H9 (cell line): ENCODE measurements around the gene CDC16. TPM values are rescaled to one million over a fixed set of nuclear protein-coding genes. Genes with fewer than 3 reads are reported as not detected.

Experiments used
- DNase-seq: peaks from one replicate; pipeline ENCODE4 v3.0.0-alpha.2; 2017
- H2AFZ ChIP-seq: one replicate; pipeline ENCODE4 v1.6.1; 2013; ENCODE audit warnings: mild to moderate bottlenecking, low read length, control low read depth, moderate library complexity
- H2AK5ac ChIP-seq: 2 replicates; pipeline ENCODE4 v1.6.1; 2013; ENCODE audit warnings: low read length, control low read depth, mixed read lengths; ENCODE audit not compliant: insufficient read length
- H2BK120ac ChIP-seq: one replicate; pipeline ENCODE4 v1.6.1; 2013; ENCODE audit warnings: low read depth, mild to moderate bottlenecking, low read length, control low read depth, inconsistent platforms; ENCODE audit not compliant: poor library complexity, severe bottlenecking
- H2BK12ac ChIP-seq: 2 replicates; pipeline ENCODE4 v1.6.1; 2013; ENCODE audit warnings: low read length, control low read depth, mixed read lengths, low read depth; ENCODE audit not compliant: insufficient read length
- H2BK15ac ChIP-seq: 2 replicates; pipeline ENCODE4 v1.6.1; 2013; ENCODE audit warnings: low read depth, low read length, control low read depth
- H2BK20ac ChIP-seq: one replicate; pipeline ENCODE4 v1.6.1; 2013; ENCODE audit warnings: low read depth, mild to moderate bottlenecking, low read length, control low read depth, inconsistent platforms; ENCODE audit not compliant: poor library complexity, severe bottlenecking
- H2BK5ac ChIP-seq: 2 replicates; pipeline ENCODE4 v1.6.1; 2013; ENCODE audit warnings: low read length, control low read depth, mixed read lengths; ENCODE audit not compliant: insufficient read length
- H3K14ac ChIP-seq: 2 replicates; pipeline ENCODE4 v1.6.1; 2013; ENCODE audit warnings: low read length, control low read depth; ENCODE audit not compliant: insufficient read depth
- H3K18ac ChIP-seq: 2 replicates; pipeline ENCODE4 v1.6.1; 2013; ENCODE audit warnings: low read depth, mild to moderate bottlenecking, mixed read lengths, low read length, control low read depth; ENCODE audit not compliant: insufficient read length
- H3K23ac ChIP-seq: 2 replicates; pipeline ENCODE4 v1.6.1; 2013; ENCODE audit warnings: low read length, control low read depth, mixed read lengths, low read depth; ENCODE audit not compliant: insufficient read length
- H3K23me2 ChIP-seq: 2 replicates; pipeline ENCODE4 v1.6.1; 2013; ENCODE audit warnings: low read depth, mild to moderate bottlenecking, mixed read lengths, low read length, control low read depth; ENCODE audit not compliant: insufficient read length, poor library complexity, severe bottlenecking
- H3K27ac ChIP-seq: 2 replicates; pipeline ENCODE4 v1.5.1; 2013; ENCODE audit warnings: low read length, control low read depth, mixed read lengths, low read depth; ENCODE audit not compliant: insufficient read length
- H3K27me3 ChIP-seq: 2 replicates; pipeline ENCODE4 v1.6.1; 2013; ENCODE audit warnings: low read length, control low read depth, inconsistent platforms; ENCODE audit not compliant: insufficient read depth
- H3K4ac ChIP-seq: 2 replicates; pipeline ENCODE4 v1.6.1; 2013; ENCODE audit warnings: low read depth, mild to moderate bottlenecking, control low read depth, inconsistent platforms, low read length, moderate library complexity
- H3K4me1 ChIP-seq: 2 replicates; pipeline ENCODE4 v1.6.1; 2013; ENCODE audit warnings: low read length, control low read depth, inconsistent platforms; ENCODE audit not compliant: insufficient read depth
- H3K4me2 ChIP-seq: 2 replicates; pipeline ENCODE4 v1.6.1; 2013; ENCODE audit warnings: low read length, control low read depth, mixed read lengths; ENCODE audit not compliant: insufficient read length, insufficient read depth
- H3K56ac ChIP-seq: 2 replicates; pipeline ENCODE4 v1.6.1; 2013; ENCODE audit warnings: low read depth, mild to moderate bottlenecking, mixed read lengths, low read length, control low read depth; ENCODE audit not compliant: insufficient read length
- H3K79me1 ChIP-seq: 2 replicates; pipeline ENCODE4 v1.6.1; 2013; ENCODE audit warnings: low read depth, mild to moderate bottlenecking, moderate library complexity, low read length, control low read depth, inconsistent platforms; ENCODE audit not compliant: insufficient read depth, poor library complexity, severe bottlenecking
- H3K79me2 ChIP-seq: 2 replicates; pipeline ENCODE4 v1.6.1; 2013; ENCODE audit warnings: low read length, control low read depth, inconsistent platforms; ENCODE audit not compliant: insufficient read depth
- H3K9ac ChIP-seq: 2 replicates; pipeline ENCODE4 v1.6.1; 2013; ENCODE audit warnings: low read length, control low read depth, mixed read lengths; ENCODE audit not compliant: insufficient read length; ENCODE audit errors: extremely low read depth
- H3K9me3 ChIP-seq: one replicate; pipeline ENCODE4 v1.6.1; 2013; ENCODE audit warnings: low read depth, low read length, inconsistent platforms; ENCODE audit not compliant: control insufficient read depth
- H3T11ph ChIP-seq: one replicate; pipeline ENCODE4 v1.6.1; 2013; ENCODE audit warnings: mild to moderate bottlenecking, low read length, control low read depth, inconsistent platforms
- H4K20me1 ChIP-seq: one replicate; pipeline ENCODE4 v1.6.1; 2013; ENCODE audit not compliant: control insufficient read depth, insufficient read length, insufficient read depth
- H4K5ac ChIP-seq: 2 replicates; pipeline ENCODE4 v1.6.1; 2013; ENCODE audit warnings: low read depth, mild to moderate bottlenecking, mixed read lengths, low read length, control low read depth; ENCODE audit not compliant: insufficient read length
- H4K8ac ChIP-seq: replicated peaks from 2 replicates; pipeline ENCODE4 v1.6.1; 2013; ENCODE audit warnings: low read length, control low read depth, mixed read lengths, low read depth; ENCODE audit not compliant: insufficient read length
- H4K91ac ChIP-seq: 2 replicates; pipeline ENCODE4 v1.6.1; 2013; ENCODE audit warnings: low read depth, mild to moderate bottlenecking, moderate library complexity, mixed read lengths, low read length, control low read depth; ENCODE audit not compliant: insufficient read length
- H3K27ac Mint-ChIP-seq, 3 experiments: 2 replicates in 2 of 3; 3 replicates in 1 of 3; pipeline ENCODE4 v1.8.0; 2020 to 2021; ENCODE audit warnings: mixed read lengths in 3 of 3, mild to moderate bottlenecking in 1 of 3, moderate library complexity in 1 of 3
- H3K27me3 Mint-ChIP-seq: 2 replicates; pipeline ENCODE4 v1.8.0; 2021; ENCODE audit warnings: low read depth, mild to moderate bottlenecking, moderate library complexity, mixed read lengths
- H3K36me3 Mint-ChIP-seq, 3 experiments: 2 replicates in 2 of 3; 3 replicates in 1 of 3; pipeline ENCODE4 v1.8.0; 2020 to 2021; ENCODE audit warnings: low read depth in 3 of 3, mixed read lengths in 3 of 3; ENCODE audit not compliant: insufficient read depth in 1 of 3
- H3K4me1 Mint-ChIP-seq, 2 experiments: 2 replicates each; pipeline ENCODE4 v1.8.0; 2020; ENCODE audit warnings: mixed read lengths in 2 of 2
- H3K4me3 Mint-ChIP-seq, 2 experiments: 2 replicates in 1 of 2; 3 replicates in 1 of 2; pipeline ENCODE4 v1.8.0; 2020 to 2021; ENCODE audit warnings: mild to moderate bottlenecking in 2 of 2, mixed read lengths in 2 of 2, moderate library complexity in 1 of 2
- H3K9me3 Mint-ChIP-seq, 2 experiments: 2 replicates in 1 of 2; 3 replicates in 1 of 2; pipeline ENCODE4 v1.8.0; 2020; ENCODE audit warnings: mild to moderate bottlenecking in 2 of 2, mixed read lengths in 2 of 2, moderate library complexity in 1 of 2
- CTCF ChIP-seq: fragments of 200-600 bp; sonication (generic); conservative IDR thresholded peaks from 3 replicates; pipeline ENCODE4 v1.8.0; 2021; ENCODE audit warnings: antibody characterized with exemption, mild to moderate bottlenecking
- WGBS: extraction: QIAGEN DNeasy Blood & Tissue Kit; methylation state at CpG from one replicate; pipeline ENCODE4 v1.1.7; 2013; ENCODE audit warnings: missing lambda C conversion rate, low lambda C conversion rate, mixed read lengths; ENCODE audit not compliant: insufficient read length; ENCODE audit errors: extremely low coverage; 5-methylcytosine and 5-hydroxymethylcytosine counted together
- total RNA-seq: library from RNA; stranded (reverse); gene quantifications from 2 replicates; pipeline ENCODE4 v1.2.1, GENCODE V29; 2021

The CDC16 gene
- total RNA-seq, 1 experiment from 2014 or later: 91.9 TPM

GRCh38 chr13:114243971-114244370, 9.3 kb downstream of the CDC16 start:
- H2BK20ac ChIP-seq: no peak overlapping the region
- no peak overlapping the region for H3T11ph ChIP-seq
- Mint-ChIP-seq H3K4me3 (no peak overlapping the region), H3K9me3 (no peaks in the 10 kb centered on the region; a peak in 1 of 5 replicates), H3K4me1 (peaks cover 11 to 13% of the 10 kb centered on the region in 2 experiments), H3K27ac (no peak overlapping the region), H3K36me3 (peaks cover 68 to 96% (median 93%) of the 10 kb centered on the region in 3 experiments), H3K27me3 (peaks cover 1% of the 10 kb centered on the region; the same call in 1 of the 2 replicates)
- no peaks in the 10 kb centered on the region for H3K79me2 ChIP-seq
- no peaks in the 10 kb centered on the region for H3K9me3 ChIP-seq
- no peak overlapping the region for H3K23ac ChIP-seq
- H3K9ac ChIP-seq: no peak overlapping the region
- H3K79me1 ChIP-seq: no peaks in the 10 kb centered on the region
- no peak overlapping the region for H2BK5ac ChIP-seq
- H2BK12ac ChIP-seq: no peak overlapping the region
- no peak overlapping the region for H4K91ac ChIP-seq
- H4K5ac ChIP-seq: no peak overlapping the region
- H2AFZ ChIP-seq: no peak overlapping the region
- no peak overlapping the region for H2AK5ac ChIP-seq
- no CpG with 5 or more reads among the region's 3 CpGs for WGBS
- H3K4me1 ChIP-seq: no peaks in the 10 kb centered on the region; the same call in 1 of the 2 replicates
- H4K8ac ChIP-seq: no peak overlapping the region
- H3K27ac ChIP-seq: no peak overlapping the region
- no peak for TF ChIP-seq CTCF
- no peak overlapping the region for H3K14ac ChIP-seq
- no peak overlapping the region for H3K4ac ChIP-seq
- no peaks in the 10 kb centered on the region for H4K20me1 ChIP-seq
- H3K18ac ChIP-seq: no peak overlapping the region
- no peak overlapping the region for H2BK120ac ChIP-seq
- no peak overlapping the region for H3K4me2 ChIP-seq
- H2BK15ac ChIP-seq: no peak overlapping the region
- no peak overlapping the region for H3K56ac ChIP-seq
- no peaks in the 10 kb centered on the region for H3K23me2 ChIP-seq
- no peaks in the 10 kb centered on the region for H3K27me3 ChIP-seq
- DNase-seq: no peak
